Body of pancreas (tissue), 4 donors: Measurements from ENCODE around the gene SYNGR2. TPM values are rescaled to one million over a fixed set of nuclear protein-coding genes. Genes with fewer than 3 reads are reported as not detected.

Source experiments
- ATAC-seq: fragments of 150-250 bp; one replicate; pipeline ENCODE4 v1.9.1; 2016
- DNase-seq, 4 donors: peaks; one replicate each; pipeline ENCODE4 v3.0.0-alpha.2; 2019
- H3K27ac ChIP-seq, 4 donors: fragments of 200-600 bp; sonication (generic); 1 replicate in 3 of 4; 2 replicates in 1 of 4; pipeline versions ENCODE4 v1.5.1 to v1.6.1; 2016 to 2019; ENCODE audit warnings: mild to moderate bottlenecking in 1 of 4, mixed read lengths in 1 of 4, moderate library complexity in 1 of 4
- H3K27me3 ChIP-seq, 2 donors: fragments of 200-600 bp; sonication (generic); one replicate each; pipeline ENCODE4 v1.6.0; 2016; ENCODE audit warnings: mild to moderate bottlenecking in 1 of 2
- H3K36me3 ChIP-seq, 2 donors: fragments of 200-600 bp; sonication (generic); replicated peaks in 1 of 2; 2 replicates each; pipeline ENCODE4 v1.5.1; 2016; ENCODE audit warnings: low read depth in 2 of 2; ENCODE audit not compliant: insufficient read depth in 1 of 2
- H3K4me1 ChIP-seq: fragments of 200-600 bp; sonication (generic); one replicate; pipeline ENCODE4 v1.6.0; 2016
- H3K4me3 ChIP-seq, 2 donors: fragments of 200-600 bp; sonication (generic); 1 replicate in 1 of 2; 2 replicates in 1 of 2; pipeline ENCODE4 v1.5.1; 2016 to 2019
- H3K9me3 ChIP-seq, 3 donors: fragments of 200-600 bp; sonication (generic); 1 replicate in 2 of 3; 2 replicates in 1 of 3; pipeline ENCODE4 v1.5.1; 2016
- POLR2A ChIP-seq, 3 donors: fragments of 450-650 bp; IDR thresholded peaks; one replicate each; pipeline ENCODE4 v1.6.1; 2016; ENCODE audit warnings: antibody characterized with exemption in 3 of 3, mild to moderate bottlenecking in 2 of 3
- WGBS, 2 donors: methylation state at CpG; one replicate each; pipeline ENCODE4 v1.1.5; 2017; 5-methylcytosine and 5-hydroxymethylcytosine counted together
- intact Hi-C: fragments of 100-400 bp; cut with DNase I; formaldehyde crosslinking; loops from one replicate; pipeline ENCODE4 v1.15.1; 2023
- total RNA-seq, 2 donors: library from RNA; depleted of rRNA; stranded (reverse); fragments of >200 nt; gene quantifications; one replicate each; pipeline ENCODE4 v1.1.0, GENCODE V29; 2016
- TF ChIP-seq, protein P1 (sequence below), 7 experiments: fragments of 450-650 bp in 4 of 7; fragments of 200-600 bp in 3 of 7; sonication (generic) in 3 of 7; IDR thresholded peaks; one replicate each; pipeline ENCODE4 v1.5.1; 2016 to 2019; ENCODE audit warnings: antibody characterized with exemption in 7 of 7

The SYNGR2 gene
- total RNA-seq, 2 donors from 2014 or later, result 68.6 to 86.4 TPM

DNA sequence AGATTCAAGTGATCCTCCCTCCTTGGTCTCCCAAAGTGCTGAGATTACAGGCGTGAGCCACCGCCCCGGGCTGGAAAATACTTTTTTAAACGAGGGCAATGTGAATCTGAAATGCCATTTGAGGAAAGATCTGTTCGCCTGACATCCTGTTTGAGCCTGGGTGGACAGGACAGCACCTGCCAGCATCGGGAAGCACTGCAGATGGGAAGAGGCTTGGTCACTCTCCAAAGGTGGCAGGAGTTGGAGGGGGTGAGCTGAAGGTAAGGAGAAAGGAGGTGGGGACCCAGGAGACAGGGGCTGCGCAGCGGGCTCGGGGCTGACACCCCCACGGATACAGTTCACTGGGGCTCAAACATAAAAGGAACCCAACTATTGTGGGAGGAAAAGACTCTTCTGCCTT is 41.7 kb downstream of the SYNGR2 start:
- H3K36me3 ChIP-seq, result peaks cover 0 to under 1% of the 10 kb centered on the region in 2 donors
- ATAC-seq (no peak), DNase-seq (no peak)
- WGBS, 2 donors, result 69 to 75% methylated on average over 10 of the region's 10 CpGs
- no peaks in the 10 kb centered on the region for H3K27me3 ChIP-seq
- no peak overlapping the region for H3K4me3 ChIP-seq
- no peak overlapping the region for H3K27ac ChIP-seq
- TF ChIP-seq, protein P1, sequence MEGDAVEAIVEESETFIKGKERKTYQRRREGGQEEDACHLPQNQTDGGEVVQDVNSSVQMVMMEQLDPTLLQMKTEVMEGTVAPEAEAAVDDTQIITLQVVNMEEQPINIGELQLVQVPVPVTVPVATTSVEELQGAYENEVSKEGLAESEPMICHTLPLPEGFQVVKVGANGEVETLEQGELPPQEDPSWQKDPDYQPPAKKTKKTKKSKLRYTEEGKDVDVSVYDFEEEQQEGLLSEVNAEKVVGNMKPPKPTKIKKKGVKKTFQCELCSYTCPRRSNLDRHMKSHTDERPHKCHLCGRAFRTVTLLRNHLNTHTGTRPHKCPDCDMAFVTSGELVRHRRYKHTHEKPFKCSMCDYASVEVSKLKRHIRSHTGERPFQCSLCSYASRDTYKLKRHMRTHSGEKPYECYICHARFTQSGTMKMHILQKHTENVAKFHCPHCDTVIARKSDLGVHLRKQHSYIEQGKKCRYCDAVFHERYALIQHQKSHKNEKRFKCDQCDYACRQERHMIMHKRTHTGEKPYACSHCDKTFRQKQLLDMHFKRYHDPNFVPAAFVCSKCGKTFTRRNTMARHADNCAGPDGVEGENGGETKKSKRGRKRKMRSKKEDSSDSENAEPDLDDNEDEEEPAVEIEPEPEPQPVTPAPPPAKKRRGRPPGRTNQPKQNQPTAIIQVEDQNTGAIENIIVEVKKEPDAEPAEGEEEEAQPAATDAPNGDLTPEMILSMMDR (IDR thresholded peaks at IDR 0.05), result no peak
- no peak for TF ChIP-seq POLR2A (IDR thresholded peaks at IDR 0.05)
- H3K4me1 ChIP-seq, result peaks cover 9% of the 10 kb centered on the region
- H3K9me3 ChIP-seq, result no peaks in the 10 kb centered on the region
- intact Hi-C loops, result no loop called here

DNA sequence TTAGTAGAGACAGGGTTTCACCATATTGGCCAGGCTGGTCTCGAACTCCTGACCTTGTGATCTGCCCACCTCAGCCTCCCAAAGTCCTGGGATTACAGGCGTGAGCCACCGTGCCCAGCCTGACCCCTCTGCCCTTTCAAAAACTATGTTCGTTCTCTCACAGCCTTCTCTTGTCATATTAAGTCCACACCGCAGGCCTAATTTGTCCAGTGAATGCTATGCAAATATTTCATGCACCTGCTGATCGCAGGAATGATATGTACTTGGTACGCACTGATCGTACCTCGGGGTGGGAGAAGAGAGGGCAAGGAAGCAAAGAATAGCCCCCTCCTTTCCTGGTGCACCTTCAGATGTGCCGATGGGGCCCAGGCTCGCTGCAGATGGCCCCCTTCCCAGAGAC is 42.7 kb downstream of the SYNGR2 start:
- H3K9me3 ChIP-seq, result no peaks in the 10 kb centered on the region
- H3K4me3 ChIP-seq, result no peak overlapping the region
- H3K4me1 ChIP-seq, result peaks cover 9% of the 10 kb centered on the region
- intact Hi-C loops, result no loop called here
- no peak for ATAC-seq
- no peaks in the 10 kb centered on the region for H3K36me3 ChIP-seq
- no peak for DNase-seq
- no peaks in the 10 kb centered on the region for H3K27me3 ChIP-seq
- 55 to 57% methylated on average over 11 of the region's 11 CpGs for WGBS, 2 donors
- TF ChIP-seq POLR2A (IDR thresholded peaks at IDR 0.05), result no peak
- TF ChIP-seq, protein P1 (IDR thresholded peaks at IDR 0.05), result no peak
- no peak overlapping the region for H3K27ac ChIP-seq

DNA sequence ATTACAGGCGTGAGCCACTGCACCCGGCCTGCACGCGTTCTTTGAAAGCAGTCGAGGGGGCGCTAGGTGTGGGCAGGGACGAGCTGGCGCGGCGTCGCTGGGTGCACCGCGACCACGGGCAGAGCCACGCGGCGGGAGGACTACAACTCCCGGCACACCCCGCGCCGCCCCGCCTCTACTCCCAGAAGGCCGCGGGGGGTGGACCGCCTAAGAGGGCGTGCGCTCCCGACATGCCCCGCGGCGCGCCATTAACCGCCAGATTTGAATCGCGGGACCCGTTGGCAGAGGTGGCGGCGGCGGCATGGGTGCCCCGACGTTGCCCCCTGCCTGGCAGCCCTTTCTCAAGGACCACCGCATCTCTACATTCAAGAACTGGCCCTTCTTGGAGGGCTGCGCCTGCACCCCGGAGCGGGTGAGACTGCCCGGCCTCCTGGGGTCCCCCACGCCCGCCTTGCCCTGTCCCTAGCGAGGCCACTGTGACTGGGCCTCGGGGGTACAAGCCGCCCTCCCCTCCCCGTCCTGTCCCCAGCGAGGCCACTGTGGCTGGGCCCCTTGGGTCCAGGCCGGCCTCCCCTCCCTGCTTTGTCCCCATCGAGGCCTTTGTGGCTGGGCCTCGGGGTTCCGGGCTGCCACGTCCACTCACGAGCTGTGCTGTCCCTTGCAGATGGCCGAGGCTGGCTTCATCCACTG is 45.8 kb downstream of the SYNGR2 start, which contains the start of gene BIRC5:
Gene BIRC5 (plus strand): TSS at position 238 of the 690 bp plus-strand sequence. CDS start 64 bp downstream, at position 302.
- Histone ChIP-seq H3K36me3 (no peaks in the 10 kb centered on the region), H3K4me1 (peaks cover 9% of the 10 kb centered on the region), H3K27me3 (no peaks in the 10 kb centered on the region), H3K27ac (no peak within 1 kb of the TSS), H3K9me3 (no peaks in the 10 kb centered on the region), H3K4me3 (no peak within 1 kb of the TSS)
- ATAC-seq (peak; percentile 97), DNase-seq (peak; percentile 86 to 91 (median 89))
- TF ChIP-seq, protein P1 (IDR thresholded peaks at IDR 0.05), result no peak
- intact Hi-C loops, result no loop called here
- 2% methylated on average over 55 of the region's 60 CpGs; no CpG with 5 or more reads in 1 of the 2 donors for WGBS, 2 donors

DNA sequence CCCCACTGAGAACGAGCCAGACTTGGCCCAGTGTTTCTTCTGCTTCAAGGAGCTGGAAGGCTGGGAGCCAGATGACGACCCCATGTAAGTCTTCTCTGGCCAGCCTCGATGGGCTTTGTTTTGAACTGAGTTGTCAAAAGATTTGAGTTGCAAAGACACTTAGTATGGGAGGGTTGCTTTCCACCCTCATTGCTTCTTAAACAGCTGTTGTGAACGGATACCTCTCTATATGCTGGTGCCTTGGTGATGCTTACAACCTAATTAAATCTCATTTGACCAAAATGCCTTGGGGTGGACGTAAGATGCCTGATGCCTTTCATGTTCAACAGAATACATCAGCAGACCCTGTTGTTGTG is 46.3 kb downstream of the SYNGR2 start:
- no peak for ATAC-seq
- DNase-seq, result no peak
- TF ChIP-seq, protein P1 (IDR thresholded peaks at IDR 0.05), result no peak
- Histone ChIP-seq H3K27ac (no peak overlapping the region), H3K27me3 (no peaks in the 10 kb centered on the region), H3K4me3 (no peak overlapping the region), H3K9me3 (no peaks in the 10 kb centered on the region), H3K4me1 (peaks cover 9% of the 10 kb centered on the region), H3K36me3 (no peaks in the 10 kb centered on the region)
- intact Hi-C loops, result no loop called here
- 6 to 26% methylated on average over 3 to 5 of the region's 5 CpGs for WGBS, 2 donors
